ENCODE measurements around the gene ECI2. TPM values are rescaled to one million over a fixed set of nuclear protein-coding genes. Genes with fewer than 3 reads are reported as not detected.

Gene ECI2
- total and polyA plus RNA-seq, 11 donors: 120 to 192 (median 145) TPM

DNA sequence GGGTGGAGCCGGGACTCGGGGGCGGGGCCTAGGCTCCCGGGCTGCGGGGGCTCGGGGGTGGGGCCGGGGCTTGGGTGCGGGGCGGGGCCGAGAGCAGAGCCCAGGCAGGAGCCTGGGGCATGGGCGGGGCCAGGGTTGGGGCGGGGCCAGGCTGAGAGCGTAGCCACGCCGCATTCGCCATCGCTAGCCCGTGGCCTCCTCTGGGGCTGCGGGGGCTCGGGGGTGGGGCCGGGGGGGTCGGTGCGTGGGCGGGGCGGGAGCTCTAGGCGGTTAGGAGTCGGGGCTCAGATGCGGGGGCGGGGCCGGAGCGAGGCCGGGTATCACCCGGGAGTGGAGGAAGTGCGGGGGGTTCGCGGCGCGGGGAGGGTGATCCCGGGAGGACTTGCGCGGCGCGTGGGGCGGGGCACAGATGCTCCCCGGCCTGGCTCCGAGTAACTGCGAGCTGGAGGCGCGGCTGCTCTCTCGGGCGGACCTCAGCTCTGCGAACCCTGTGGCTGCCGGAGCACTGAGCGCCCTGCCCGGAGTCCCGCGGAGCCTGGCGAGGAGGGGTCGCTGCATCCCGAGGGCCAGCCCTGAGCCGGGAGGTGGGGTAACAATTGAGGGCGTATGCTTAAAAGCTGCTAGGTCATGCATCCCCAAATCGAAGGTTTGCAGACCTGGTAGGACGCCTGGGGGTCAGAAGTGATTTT lies 434 bp upstream of the ECI2 start:
- H3K4me1 ChIP-seq: peaks cover 0 to 31% (median 17%) of the 10 kb centered on the region in 12 donors
- ATAC-seq (peak; percentile 94 to 98 (median 96)), DNase-seq (peak; percentile 98 to 99 (median 99))
- H3K27me3 ChIP-seq: no peaks in the 10 kb centered on the region
- intact Hi-C loops (cut with DNase I): loop anchor here in 3 of 10 donors (5.0 to 10.0 kb wide), 3 partner anchors 79 to 114 kb away; a partner anchor contains a TSS
- H3K4me3 ChIP-seq: peak overlapping the region; percentile 46 to 97 (median 78)
- WGBS, 4 donors: 0 to 1% (median 1%) methylated on average over 28 to 64 of the region's 64 CpGs
- TF ChIP-seq, protein P1, sequence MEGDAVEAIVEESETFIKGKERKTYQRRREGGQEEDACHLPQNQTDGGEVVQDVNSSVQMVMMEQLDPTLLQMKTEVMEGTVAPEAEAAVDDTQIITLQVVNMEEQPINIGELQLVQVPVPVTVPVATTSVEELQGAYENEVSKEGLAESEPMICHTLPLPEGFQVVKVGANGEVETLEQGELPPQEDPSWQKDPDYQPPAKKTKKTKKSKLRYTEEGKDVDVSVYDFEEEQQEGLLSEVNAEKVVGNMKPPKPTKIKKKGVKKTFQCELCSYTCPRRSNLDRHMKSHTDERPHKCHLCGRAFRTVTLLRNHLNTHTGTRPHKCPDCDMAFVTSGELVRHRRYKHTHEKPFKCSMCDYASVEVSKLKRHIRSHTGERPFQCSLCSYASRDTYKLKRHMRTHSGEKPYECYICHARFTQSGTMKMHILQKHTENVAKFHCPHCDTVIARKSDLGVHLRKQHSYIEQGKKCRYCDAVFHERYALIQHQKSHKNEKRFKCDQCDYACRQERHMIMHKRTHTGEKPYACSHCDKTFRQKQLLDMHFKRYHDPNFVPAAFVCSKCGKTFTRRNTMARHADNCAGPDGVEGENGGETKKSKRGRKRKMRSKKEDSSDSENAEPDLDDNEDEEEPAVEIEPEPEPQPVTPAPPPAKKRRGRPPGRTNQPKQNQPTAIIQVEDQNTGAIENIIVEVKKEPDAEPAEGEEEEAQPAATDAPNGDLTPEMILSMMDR (IDR thresholded peaks at IDR 0.05): no peak
- peak in 1 of 2 donors; percentile 65 for TF ChIP-seq POLR2A (IDR thresholded peaks at IDR 0.05)
- no peaks in the 10 kb centered on the region for H3K9me3 ChIP-seq
- peaks cover 0 to 27% (median 11%) of the 10 kb centered on the region in 9 donors for H3K36me3 ChIP-seq
- H3K27ac ChIP-seq: peak overlapping the region; percentile 13 to 96 (median 88)

DNA sequence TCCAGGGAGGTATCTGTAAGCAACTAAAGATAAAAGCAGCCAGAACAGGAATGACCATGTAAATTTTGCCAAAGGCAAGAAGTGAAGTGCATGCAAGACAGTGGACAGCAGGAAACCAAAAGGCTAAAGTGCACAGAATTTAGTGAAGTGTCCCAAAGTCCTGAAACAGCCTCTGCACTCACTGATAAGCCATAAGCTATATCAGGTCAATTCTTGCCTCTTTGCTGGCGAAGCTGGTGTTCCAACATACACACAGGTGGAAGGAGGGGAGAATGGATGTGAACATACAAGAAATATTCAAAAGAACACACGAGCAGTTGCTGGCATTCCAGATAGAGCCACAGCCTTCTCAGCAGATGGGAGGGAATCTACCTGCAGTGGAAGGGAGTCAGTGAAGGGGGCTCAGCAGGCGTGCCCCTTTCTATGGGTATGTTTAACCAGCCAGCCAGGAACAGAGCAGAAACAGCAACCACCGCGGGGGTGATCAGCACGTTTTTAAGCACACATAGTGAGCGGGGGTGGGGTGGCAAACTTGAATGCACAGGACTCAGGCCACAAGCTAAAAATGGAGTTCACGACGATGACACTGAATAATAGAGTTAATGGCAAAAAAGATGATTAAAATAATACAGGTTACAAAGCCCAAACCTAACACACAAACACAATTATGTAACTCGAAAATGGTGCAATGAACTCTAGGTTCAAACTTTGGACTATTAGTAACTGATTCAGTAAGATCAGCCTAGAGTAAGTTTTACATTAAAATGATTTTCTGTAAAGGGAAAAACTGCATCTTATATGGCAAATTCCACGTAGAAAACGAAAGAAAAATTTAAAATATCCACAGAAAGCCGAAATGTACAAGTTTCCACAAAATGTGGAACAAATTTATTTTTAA lies 1.2 kb downstream of the ECI2 start:
- Histone ChIP-seq H3K4me3 (peak overlapping the region; percentile 69 to 97 (median 83)), H3K36me3 (peaks cover 0 to 43% (median 27%) of the 10 kb centered on the region in 9 donors), H3K4me1 (peaks cover 0 to 34% (median 17%) of the 10 kb centered on the region in 12 donors), H3K27me3 (no peaks in the 10 kb centered on the region), H3K9me3 (no peaks in the 10 kb centered on the region), H3K27ac (peak overlapping the region in 11 of 12 donors; percentile 75 to 96 (median 93))
- intact Hi-C loops (cut with DNase I): loop anchor here in 2 of 10 donors (5.0 to 10.0 kb wide), 2 partner anchors 77 to 109 kb away; a partner anchor contains a TSS
- peak in 2 of 5 donors; percentile 15 to 21 for DNase-seq
- 19 to 22% (median 21%) methylated on average over 13 of the region's 13 CpGs for WGBS, 4 donors
- no peak for ATAC-seq
- TF ChIP-seq, protein P1 (IDR thresholded peaks at IDR 0.05): no peak
- TF ChIP-seq POLR2A (IDR thresholded peaks at IDR 0.05): no peak

DNA sequence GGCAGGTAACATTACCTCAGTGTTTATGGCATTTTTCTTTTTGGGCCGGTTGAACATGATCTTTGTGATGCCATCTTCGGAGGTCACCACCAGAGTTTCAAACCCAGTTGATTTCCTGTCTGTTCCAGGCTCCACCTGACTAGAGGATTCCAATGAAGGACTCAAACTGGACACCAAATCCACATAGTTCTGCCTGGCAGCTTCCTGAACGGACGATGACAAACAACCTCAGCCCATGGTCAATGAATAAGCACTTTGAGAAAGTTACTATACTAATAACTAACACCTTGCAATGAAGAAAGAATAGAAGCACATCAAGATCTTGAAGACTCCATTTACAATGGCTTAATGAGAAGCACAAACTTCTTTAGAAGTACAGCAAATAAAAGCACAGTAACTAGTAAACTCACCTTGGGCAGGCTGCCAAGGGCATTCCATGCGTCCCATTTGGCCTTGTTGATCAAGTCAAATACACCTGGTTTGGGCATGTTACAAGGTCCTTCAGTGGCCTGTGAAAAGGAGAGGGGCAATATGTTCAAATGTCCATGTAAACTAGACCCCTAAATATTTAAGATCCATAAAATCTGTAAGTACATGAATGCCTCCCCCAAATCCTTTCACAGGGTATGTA lies 4.9 kb downstream of the ECI2 start:
- peaks cover 0 to 30% (median 13%) of the 10 kb centered on the region in 12 donors for H3K4me1 ChIP-seq
- peaks cover 0 to 81% (median 63%) of the 10 kb centered on the region in 9 donors for H3K36me3 ChIP-seq
- no peak for ATAC-seq
- H3K9me3 ChIP-seq: no peaks in the 10 kb centered on the region
- H3K27me3 ChIP-seq: no peaks in the 10 kb centered on the region
- intact Hi-C loops (cut with DNase I): loop anchor here in 2 of 10 donors (5.0 to 10.0 kb wide), 2 partner anchors 73 to 106 kb away; a partner anchor contains a TSS
- DNase-seq: no peak
- no peak overlapping the region for H3K27ac ChIP-seq
- no peak overlapping the region for H3K4me3 ChIP-seq
- TF ChIP-seq, protein P1 (IDR thresholded peaks at IDR 0.05): no peak
- TF ChIP-seq POLR2A (IDR thresholded peaks at IDR 0.05): no peak
- 87 to 90% (median 88%) methylated on average over 5 of the region's 5 CpGs for WGBS, 4 donors

Measured in heart left ventricle (tissue), 16 donors.